ENCODE results near the gene CXCR6. TPM values are rescaled to one million over a fixed set of nuclear protein-coding genes. Genes with fewer than 3 reads are reported as not detected.

The CXCR6 gene
- total RNA-seq, 1 experiment from 2014 or later = not detected

- POLR2A ChIA-PET = no interaction called here
- Mint-ChIP-seq H3K4me1 (no peaks in the 10 kb centered on the region), H3K9me3 (no peaks in the 10 kb centered on the region), H3K36me3 (peaks cover 40% of the 10 kb centered on the region), H3K27ac (no peak overlapping the region), H3K27me3 (ENCODE audit: low read depth) (no peaks in the 10 kb centered on the region), H3K4me3 (no peak overlapping the region)
- TF ChIP-seq JUN (CRISPR knock-in tag; IDR thresholded peaks at IDR 0.05) = no peak
- DNase-seq (ENCODE audit: low spot score) (no peak), ATAC-seq (no peak)
- CTCF ChIA-PET = no interaction called here
Observed at GRCh38 chr3:45946307-45946706, 3.0 kb downstream of the CXCR6 start.

GRCh38 chr3:45946875-45947274 lies 3.6 kb downstream of the CXCR6 start:
- Mint-ChIP-seq H3K27me3 (ENCODE audit: low read depth) (no peaks in the 10 kb centered on the region), H3K36me3 (peaks cover 43% of the 10 kb centered on the region), H3K4me3 (no peak overlapping the region), H3K27ac (no peak overlapping the region), H3K4me1 (no peaks in the 10 kb centered on the region), H3K9me3 (no peaks in the 10 kb centered on the region)
- CTCF ChIA-PET = interaction anchor here (1.2 kb wide), 1 partner anchor 8 kb away, joined by 4 read pairs; no protein-coding TSS in a partner anchor
- ATAC-seq (no peak), DNase-seq (ENCODE audit: low spot score) (no peak)
- no peak for TF ChIP-seq CDX4 (CRISPR knock-in tag; IDR thresholded peaks at IDR 0.05; ENCODE audit: borderline replicate concordance)
- TF ChIP-seq RORB (CRISPR knock-in tag; IDR thresholded peaks at IDR 0.05) = no peak
- TF ChIP-seq ATF6 (CRISPR knock-in tag; IDR thresholded peaks at IDR 0.05) = no peak
- TF ChIP-seq TEAD4 (CRISPR knock-in tag; IDR thresholded peaks at IDR 0.05) = no peak
- no peak for TF ChIP-seq MAX (CRISPR knock-in tag; IDR thresholded peaks at IDR 0.05)
- no peak for TF ChIP-seq ZNF281 (CRISPR knock-in tag; IDR thresholded peaks at IDR 0.05)
- no peak for TF ChIP-seq ERG (CRISPR knock-in tag; IDR thresholded peaks at IDR 0.05)
- TF ChIP-seq ZNF532 (CRISPR knock-in tag; IDR thresholded peaks at IDR 0.05; ENCODE audit: borderline replicate concordance) = no peak
- TF ChIP-seq NR1H2 (CRISPR knock-in tag; IDR thresholded peaks at IDR 0.05) = no peak
- TF ChIP-seq PRRX2 (CRISPR knock-in tag; IDR thresholded peaks at IDR 0.05) = no peak
- no peak for TF ChIP-seq EMX1 (CRISPR knock-in tag; IDR thresholded peaks at IDR 0.05)
- no peak for TF ChIP-seq CBFB (CRISPR knock-in tag; IDR thresholded peaks at IDR 0.05; ENCODE audit: low read depth)
- TF ChIP-seq E2F5 (CRISPR knock-in tag; IDR thresholded peaks at IDR 0.05) = no peak
- TF ChIP-seq SOX15 (CRISPR knock-in tag; IDR thresholded peaks at IDR 0.05) = no peak
- TF ChIP-seq ARID4B (CRISPR knock-in tag; IDR thresholded peaks at IDR 0.05; ENCODE audit: borderline replicate concordance) = no peak
- no peak for TF ChIP-seq GABPB1 (CRISPR knock-in tag; IDR thresholded peaks at IDR 0.05)
- POLR2A ChIA-PET = no interaction called here

Data from WTC11 (cell line).